Lower leg skin (tissue), 3 donors: ENCODE data around the gene MCFD2.

ENCODE experiments used
- CTCF ChIP-seq, 3 donors: fragments of 450-650 bp; IDR thresholded peaks; one replicate each; pipeline ENCODE4 v1.5.1; 2016; ENCODE audit warnings: antibody characterized with exemption in 3 of 3, mild to moderate bottlenecking in 3 of 3, moderate library complexity in 2 of 3
- POLR2A ChIP-seq, 2 donors: fragments of 450-650 bp; IDR thresholded peaks; one replicate each; pipeline ENCODE4 v1.6.1; 2016 to 2017; ENCODE audit warnings: antibody characterized with exemption in 2 of 2, mild to moderate bottlenecking in 1 of 2, moderate library complexity in 1 of 2

GRCh38 chr2:46929612-46930011 is 14.0 kb upstream of the MCFD2 start:
- no peak for TF ChIP-seq CTCF (IDR thresholded peaks at IDR 0.05)
- no peak for TF ChIP-seq POLR2A (IDR thresholded peaks at IDR 0.05)
